ENCODE data around the gene PCP2.

The PCP2 gene

DNA sequence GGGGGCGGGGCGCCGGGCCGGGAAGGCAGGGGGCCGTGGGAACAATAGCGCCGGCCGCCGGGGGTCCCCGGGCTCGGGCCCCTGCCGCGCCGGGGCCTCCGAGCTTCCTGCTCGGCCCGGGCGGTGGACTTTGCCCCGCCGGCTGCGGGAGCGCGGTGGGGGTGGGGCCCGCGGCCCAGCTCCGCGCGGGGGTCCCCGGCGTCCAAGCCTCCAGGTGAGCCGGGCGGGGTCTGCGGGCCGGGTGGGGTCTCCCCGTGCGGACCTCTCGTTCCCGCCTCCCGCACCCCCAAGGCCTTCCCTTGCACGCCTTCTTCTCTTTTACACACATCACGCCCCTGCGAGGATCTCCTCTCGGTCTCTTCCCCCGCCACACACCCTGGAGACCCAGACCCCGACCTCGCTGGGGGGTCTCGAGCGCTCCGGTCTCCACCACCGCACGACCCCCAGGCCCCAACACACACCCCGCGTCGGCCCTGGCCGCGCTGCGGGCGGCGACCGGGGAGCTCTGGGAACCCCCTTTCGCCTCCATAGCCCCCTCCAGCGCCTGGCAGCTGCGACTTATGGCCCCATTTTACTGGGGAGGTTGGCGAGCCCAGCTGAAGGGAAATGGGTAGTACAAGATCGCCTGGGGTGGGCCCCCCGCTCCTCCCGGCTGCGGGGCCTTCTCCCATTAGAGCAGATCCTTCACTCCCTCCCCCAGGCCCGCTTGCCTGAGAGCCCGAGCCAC lies 37.1 kb downstream of the PCP2 start:
- TF ChIP-seq GATA1 (IDR thresholded peaks at IDR 0.05; ENCODE audit: low read depth, low read length) = no peak
- no peak for TF ChIP-seq POLR2A (IDR thresholded peaks at IDR 0.05; ENCODE audit: low read length)
- DNase-seq = no peak

DNA sequence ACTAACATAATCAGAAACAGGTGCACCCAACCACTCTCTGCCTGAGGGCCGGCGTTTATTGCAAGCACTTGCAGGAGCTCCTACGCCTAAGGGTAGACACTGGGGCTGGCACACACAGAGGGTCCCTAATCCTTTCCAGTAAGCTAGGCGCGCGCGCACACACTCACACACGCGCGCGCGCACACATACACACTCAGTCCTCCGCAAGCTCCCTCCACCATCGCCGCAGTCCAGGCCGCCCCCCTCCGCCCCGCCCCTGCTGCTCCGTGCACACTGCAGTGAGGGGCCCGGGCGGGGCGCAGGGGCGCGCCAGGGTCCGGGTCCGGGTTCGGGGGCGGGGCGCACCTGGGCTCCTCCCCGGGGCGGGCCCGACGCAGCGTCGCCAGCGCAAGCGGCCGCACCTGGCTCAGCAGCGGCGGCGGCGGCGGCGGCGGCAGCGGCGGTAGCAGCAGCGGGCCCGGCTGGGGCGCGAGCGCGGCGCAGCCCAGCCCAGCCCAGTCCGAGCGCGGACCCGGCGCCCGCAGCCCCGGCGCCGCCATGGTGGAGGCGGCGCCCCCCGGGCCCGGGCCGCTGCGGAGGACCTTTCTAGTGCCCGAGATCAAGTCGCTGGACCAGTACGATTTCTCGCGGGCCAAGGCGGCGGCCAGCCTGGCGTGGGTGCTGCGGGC lies 37.9 kb downstream of the PCP2 start, which contains the start of gene CAMSAP3:
Gene CAMSAP3, plus strand, starts transcription at position 398 of the 668 bp plus-strand sequence. Its CDS starts 140 bp downstream, at position 538.
- no peak for TF ChIP-seq GATA1 (IDR thresholded peaks at IDR 0.05; ENCODE audit: low read depth, low read length)
- TF ChIP-seq POLR2A (IDR thresholded peaks at IDR 0.05; ENCODE audit: low read length) = no peak
- no peak for DNase-seq

DNA sequence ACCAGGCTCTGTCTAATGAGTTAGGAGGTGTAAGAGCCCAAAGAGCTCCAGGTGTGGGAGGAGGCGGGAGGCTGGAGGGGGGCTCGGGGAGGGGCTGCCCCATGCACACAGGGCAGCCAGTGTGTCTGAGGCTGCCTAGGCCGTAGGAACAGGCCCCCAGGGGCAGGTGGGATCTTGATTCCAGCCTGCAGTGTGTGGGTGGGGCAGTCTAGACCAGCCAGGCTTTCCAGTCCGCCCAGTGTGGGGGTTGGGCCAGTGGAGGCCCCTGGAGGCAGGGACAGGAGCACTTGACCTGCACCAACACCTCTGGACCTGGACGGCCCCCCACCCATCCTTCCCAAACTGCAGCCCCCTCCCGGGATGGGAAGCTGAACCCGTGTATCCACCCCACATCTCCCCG lies 43.3 kb downstream of the PCP2 start:
- DNase-seq = no peak
- TF ChIP-seq GATA1 (IDR thresholded peaks at IDR 0.05; ENCODE audit: low read depth, low read length) (no peak), POLR2A (IDR thresholded peaks at IDR 0.05; ENCODE audit: low read length) (no peak)

DNA sequence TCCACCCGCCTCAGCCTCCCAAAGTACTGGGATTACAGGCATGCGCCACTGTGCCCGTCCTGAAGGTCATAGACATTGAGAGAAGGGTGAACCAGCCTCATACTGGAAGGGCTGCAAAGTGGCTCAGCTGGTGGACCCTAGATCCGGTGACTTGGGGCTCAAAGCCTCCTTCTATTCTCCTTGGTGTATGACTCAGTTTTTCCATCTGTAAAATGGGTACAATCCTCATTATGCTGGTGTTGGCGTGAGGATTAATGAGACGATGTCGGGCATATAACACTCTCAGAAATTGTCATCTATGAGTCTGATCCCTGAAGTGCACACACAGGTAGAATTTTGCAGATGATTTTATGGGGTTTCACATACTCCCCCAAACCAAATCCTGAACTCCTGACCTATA lies 43.7 kb downstream of the PCP2 start:
- TF ChIP-seq POLR2A (IDR thresholded peaks at IDR 0.05; ENCODE audit: low read length) (no peak), GATA1 (IDR thresholded peaks at IDR 0.05; ENCODE audit: low read depth, low read length) (no peak)

DNA sequence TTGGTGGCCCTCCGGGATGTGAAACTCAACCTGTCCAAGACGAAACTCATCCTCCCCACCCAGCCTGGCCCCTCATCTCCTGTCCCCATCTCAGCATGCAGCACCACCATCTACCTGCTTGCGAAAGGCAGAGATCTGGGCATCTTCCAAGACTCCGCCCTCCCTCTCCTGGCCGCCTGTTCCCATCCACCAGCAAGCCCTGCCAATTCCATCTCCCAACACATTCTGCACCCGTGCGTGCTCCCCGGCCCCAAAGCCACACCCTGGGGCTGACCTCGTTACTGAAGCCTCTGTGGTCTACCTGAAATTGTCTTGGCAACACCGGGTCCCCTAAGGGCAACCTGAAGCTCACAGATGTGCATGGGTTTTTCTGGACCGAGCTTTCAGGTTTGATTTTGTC lies 51.1 kb downstream of the PCP2 start:
- TF ChIP-seq GATA1 (IDR thresholded peaks at IDR 0.05; ENCODE audit: low read depth, low read length) (no peak), POLR2A (IDR thresholded peaks at IDR 0.05; ENCODE audit: low read length) (no peak)
- no peak for DNase-seq

More for the DNA sequence above, 43.7 kb downstream of the PCP2 start:
- DNase-seq = no peak

All from erythroblast (primary cell).